BJ (cell line): ENCODE results near the gene PROKR2. TPM values are rescaled to one million over a fixed set of nuclear protein-coding genes. Genes with fewer than 3 reads are reported as not detected.

Experiments used
- CTCF ChIA-PET: fragments of 350-600 bp; formaldehyde crosslinking; extraction: SDS; loops from one replicate; lab custom pipeline; 2021; ENCODE audit warnings: antibody characterized with exemption, inconsistent platforms; lab: Yijun Ruan, JAX
- POLR2A ChIA-PET: fragments of 300-600 bp; sonication (Branson Sonifier 250); formaldehyde crosslinking; extraction: SDS; loops from one replicate; lab custom pipeline; 2021; ENCODE audit warnings: antibody characterized with exemption; lab: Charles Lee
- DNase-seq: peaks from one replicate; pipeline ENCODE4 v3.0.0-alpha.2; 2011; ENCODE audit warnings: low read depth
- H3K27me3 ChIP-seq: 2 replicates; pipeline ENCODE4 v1.6.0; 2011; ENCODE audit warnings: low read length; ENCODE audit not compliant: control insufficient read depth, insufficient read depth
- H3K36me3 ChIP-seq: 2 replicates; pipeline ENCODE4 v1.5.1; 2011; ENCODE audit warnings: low read length; ENCODE audit not compliant: control insufficient read depth, insufficient read depth
- H3K4me3 ChIP-seq: 2 replicates; pipeline ENCODE4 v1.5.1; 2011; ENCODE audit warnings: low read depth, mild to moderate bottlenecking, control low read depth, low read length
- CTCF ChIP-seq: IDR thresholded peaks from 2 replicates; pipeline ENCODE4 v1.5.1; 2011; ENCODE audit warnings: low read depth, mild to moderate bottlenecking, control low read depth, inconsistent platforms, low read length, moderate library complexity; ENCODE audit not compliant: insufficient read depth
- polyA plus RNA-seq: library from polyadenylated mRNA; depleted of rRNA; stranded (reverse); fragments of >200 nt; gene quantifications from 2 replicates; pipeline ENCODE4 v1.2.3, GENCODE V29; 2011; rRNA removed
- small RNA-seq: library from RNA; depleted of rRNA; stranded (forward); fragments of <200 nt; gene quantifications from one replicate; pipeline ENCODE3, GENCODE V24; 2012; ENCODE audit warnings: low replicate concordance, low read depth; ENCODE audit not compliant: insufficient read length

PROKR2 gene
- polyA plus RNA-seq, 1 experiment: not detected

GRCh38 chr20:5268449-5268848 lies 48.3 kb downstream of the PROKR2 start:
- TF ChIP-seq CTCF: no peak
- POLR2A ChIA-PET: no interaction called here
- Histone ChIP-seq H3K27me3 (no peaks in the 10 kb centered on the region; the same call in 1 of the 2 replicates), H3K4me3 (no peak overlapping the region), H3K36me3 (no peaks in the 10 kb centered on the region)
- DNase-seq: no peak
- CTCF ChIA-PET: no interaction called here

GRCh38 chr20:5267092-5267491 lies 49.7 kb downstream of the PROKR2 start:
- no peak for TF ChIP-seq CTCF
- CTCF ChIA-PET: no interaction called here
- Histone ChIP-seq H3K36me3 (no peaks in the 10 kb centered on the region), H3K4me3 (no peak overlapping the region), H3K27me3 (no peaks in the 10 kb centered on the region)
- POLR2A ChIA-PET: no interaction called here
- no peak for DNase-seq

Small RNA genes within 50 kb of the gene (small RNA-seq; reads per million reads assigned to genes)
- not detected for gene RNA5-8SP7

Other genes starting within 250 kb of the PROKR2 start
- gene TMEM230, start 203.9 kb downstream of the PROKR2 start, polyA plus RNA-seq: 222 and 230 TPM in 2 replicates
- gene PCNA, start 197.0 kb downstream of the PROKR2 start, polyA plus RNA-seq: 78.2 and 94.6 TPM in 2 replicates
- 25.2 and 46.3 TPM in 2 replicates for gene CDS2, start 189.9 kb downstream of the PROKR2 start, polyA plus RNA-seq